ENCODE results near the gene TJP3.

The TJP3 gene

GRCh38 chr19:3766520-3766919, 58.3 kb downstream of the TJP3 start:
- DNase-seq (ENCODE audit: low read depth in 2 of 3, low spot score in 1 of 3), result no peak

DNA sequence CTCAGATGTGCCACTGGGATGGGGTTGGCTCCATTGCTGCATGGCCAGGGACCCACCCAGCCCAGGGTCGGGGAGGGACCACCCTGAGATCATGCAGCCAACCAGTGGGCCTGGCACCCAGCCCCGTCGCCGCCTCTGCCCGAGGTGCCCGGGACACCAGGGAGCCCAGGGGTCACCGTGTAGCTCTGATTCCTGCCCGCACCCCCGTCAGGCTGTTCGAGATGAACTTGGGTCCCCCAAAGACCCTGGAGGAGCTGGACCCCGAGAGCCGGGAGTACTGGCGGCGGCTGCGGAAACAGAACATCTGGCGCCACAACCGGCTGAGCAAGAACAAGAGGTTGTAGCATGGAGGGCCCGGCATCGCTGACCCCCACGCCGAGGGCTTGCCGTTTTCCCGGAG, 58.9 kb downstream of the TJP3 start:
- no peak for DNase-seq (ENCODE audit: low read depth in 2 of 3, low spot score in 1 of 3)

DNA sequence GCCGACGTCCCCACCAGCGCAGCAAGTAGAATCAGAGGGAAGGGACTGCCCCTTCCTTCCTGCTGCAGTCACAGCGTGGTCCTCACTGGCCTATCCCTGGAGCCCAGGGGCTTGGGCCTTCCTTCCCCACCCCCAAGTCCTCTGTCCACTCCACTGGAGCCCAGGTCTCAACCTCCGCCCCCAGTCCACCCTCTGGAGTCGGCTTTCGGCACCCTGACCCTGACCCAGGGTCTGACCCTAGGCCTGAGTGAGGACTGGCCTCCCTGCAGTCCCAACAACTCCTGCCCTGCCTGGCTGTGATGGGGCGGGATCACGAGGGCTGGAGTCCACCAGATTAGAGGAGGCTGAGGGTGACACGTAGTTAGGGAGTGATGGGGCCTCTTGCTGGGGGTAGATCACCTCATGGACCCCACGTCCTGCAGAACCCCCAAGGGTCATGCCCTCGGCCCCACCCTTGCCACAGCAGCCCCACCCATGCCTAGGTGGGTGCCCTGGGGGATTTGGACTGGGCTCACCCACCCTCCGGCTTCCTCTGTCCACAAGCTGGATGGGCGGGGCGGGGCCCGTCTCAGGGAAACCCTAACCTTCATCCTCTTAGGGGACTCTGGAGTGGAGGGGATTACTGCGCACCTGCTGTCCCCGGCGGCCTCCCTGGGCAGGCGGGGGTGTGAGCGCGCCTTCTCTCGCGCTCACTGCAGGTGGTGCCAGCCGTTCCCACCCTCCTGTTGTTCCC, 60.0 kb downstream of the TJP3 start:
- DNase-seq (ENCODE audit: low read depth in 2 of 3, low spot score in 1 of 3), result no peak

GRCh38 chr19:3768748-3769099, 60.5 kb downstream of the TJP3 start:
- no peak for DNase-seq (ENCODE audit: low read depth in 2 of 3, low spot score in 1 of 3)

DNA sequence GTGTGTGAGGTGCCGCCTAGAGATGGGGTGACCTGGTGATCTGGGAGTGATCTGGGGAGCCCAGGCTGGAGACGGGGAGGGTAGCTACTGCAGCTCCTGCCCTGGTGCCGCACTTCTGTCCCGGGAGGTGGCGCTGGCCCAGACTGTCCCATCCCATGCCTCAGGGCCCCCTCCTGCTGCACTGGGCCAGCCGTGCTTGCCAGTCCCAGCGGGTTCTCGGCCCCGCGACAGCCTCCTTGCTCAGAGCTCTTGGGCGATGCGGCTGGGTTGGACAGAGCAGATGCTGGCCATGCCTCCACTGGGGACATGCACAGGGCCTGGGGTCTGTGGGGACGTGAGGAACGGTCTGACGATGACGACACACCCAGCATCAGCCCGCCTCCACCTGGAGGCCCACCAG, 61.3 kb downstream of the TJP3 start:
- DNase-seq (ENCODE audit: low read depth in 2 of 3, low spot score in 1 of 3), result no peak

DNA sequence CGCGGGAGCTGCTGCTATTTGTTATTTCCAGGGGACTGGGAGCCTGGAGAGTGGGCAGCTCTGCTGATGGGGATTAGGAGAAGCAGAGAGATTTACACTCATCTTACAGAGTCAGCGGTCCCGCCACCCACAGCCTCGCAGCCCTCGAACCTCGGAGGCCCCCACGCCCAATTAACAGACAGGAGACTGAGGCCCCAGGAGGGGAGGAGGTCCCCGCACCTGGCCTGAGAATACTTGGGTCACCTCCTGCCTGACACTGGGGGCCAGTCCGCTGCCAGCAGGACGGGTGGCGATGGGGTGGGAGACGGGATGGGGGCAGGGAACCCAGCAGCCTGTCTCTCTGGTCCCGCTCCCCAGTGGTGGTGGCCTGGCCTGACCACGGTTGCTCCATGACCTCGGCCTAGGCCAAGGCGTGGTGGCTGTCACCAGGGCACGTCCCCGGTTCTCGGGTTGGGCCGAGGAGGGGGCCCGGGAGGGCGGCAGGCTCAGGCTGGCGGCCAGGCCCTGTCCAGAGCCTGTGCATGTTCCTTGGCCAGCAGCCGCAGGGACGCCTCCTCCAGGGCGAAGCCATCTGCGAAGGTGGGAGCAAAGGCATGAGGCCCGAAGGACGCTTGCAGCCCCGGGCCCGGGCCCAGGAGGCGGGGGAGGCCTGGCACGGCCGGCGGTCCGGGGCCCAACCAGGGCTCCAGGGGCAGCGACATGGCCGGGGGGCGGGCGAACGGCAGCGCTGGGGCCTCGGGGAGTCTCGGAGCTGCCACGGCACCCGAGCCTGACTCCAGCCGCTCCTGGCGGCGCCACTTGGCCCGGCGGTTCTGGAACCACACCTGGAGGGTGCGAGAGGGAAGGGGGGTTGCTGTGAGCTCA, 62.2 kb downstream of the TJP3 start:
- DNase-seq (ENCODE audit: low read depth in 2 of 3, low spot score in 1 of 3), result no peak

GRCh38 chr19:3771000-3771905, 63.1 kb downstream of the TJP3 start:
- no peak for DNase-seq (ENCODE audit: low read depth in 2 of 3, low spot score in 1 of 3)

DNA sequence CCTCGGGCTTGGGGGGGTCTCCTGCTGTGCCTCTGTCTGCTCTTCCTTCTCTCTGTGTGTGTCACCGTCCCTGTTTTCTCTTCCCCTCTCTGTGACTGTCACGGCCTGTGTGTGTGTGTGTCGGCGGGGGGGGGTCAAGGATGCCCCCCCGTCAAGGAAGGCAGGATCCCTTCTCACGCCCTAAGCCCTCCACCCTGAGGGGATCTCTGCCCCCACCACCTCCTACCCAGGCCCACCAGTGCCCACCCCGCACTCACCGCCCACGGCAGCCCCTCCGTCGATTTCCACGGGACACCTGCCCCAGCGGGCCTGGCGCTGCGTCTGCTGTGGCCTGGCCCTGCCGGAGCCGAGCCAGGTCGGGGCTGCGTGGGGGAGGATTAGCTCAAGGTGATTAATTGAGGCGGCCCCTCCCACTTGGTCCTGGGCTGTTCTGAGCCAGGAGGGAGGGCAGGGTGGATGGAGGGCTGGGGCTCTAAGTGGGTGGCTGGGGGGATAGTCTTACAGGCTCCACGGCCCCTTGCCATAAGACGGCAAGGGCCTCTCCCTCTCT, 63.8 kb downstream of the TJP3 start, which contains the start of gene RAX2:
Gene RAX2, minus strand, starts transcription at position 323 of the 550 bp plus-strand sequence. CDS start 486 bp downstream, outside the sequence.
- DNase-seq (ENCODE audit: low read depth in 2 of 3, low spot score in 1 of 3), result no peak

DNA sequence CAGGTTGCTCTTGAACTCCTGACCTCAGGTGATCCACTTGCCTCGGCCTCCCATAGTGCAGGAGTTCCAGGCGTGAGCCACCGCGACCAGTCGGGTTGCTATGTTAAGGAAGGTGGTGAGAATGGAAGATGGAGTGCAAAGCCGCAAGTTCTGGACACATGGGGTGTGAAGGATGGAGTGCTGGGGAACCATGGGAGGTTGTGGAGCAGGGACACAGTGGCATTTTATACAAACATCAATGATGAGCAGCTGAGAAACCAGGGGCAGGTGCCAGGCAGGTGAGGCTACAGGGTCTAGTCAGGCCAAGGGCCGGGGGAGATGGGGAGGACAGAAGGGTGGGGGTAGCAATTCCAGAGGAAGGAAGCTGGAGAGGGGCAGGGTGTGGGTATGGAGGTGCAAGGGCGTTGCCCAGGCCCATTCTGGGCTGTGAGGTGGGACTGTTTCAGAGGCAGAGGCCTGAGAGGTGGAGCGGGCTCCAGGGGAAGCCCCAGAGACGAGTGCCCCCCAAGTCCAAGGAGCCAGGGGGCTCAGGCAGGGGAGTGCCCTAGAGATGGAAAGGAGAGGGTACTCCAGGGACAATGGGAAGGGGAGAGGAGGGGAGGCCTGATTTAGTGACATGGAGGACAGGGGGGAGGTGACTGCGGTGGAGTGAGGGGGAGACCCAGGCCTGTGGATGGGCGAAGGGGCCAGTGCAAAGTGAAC, 65.8 kb downstream of the TJP3 start:
- no peak for DNase-seq (ENCODE audit: low read depth in 2 of 3, low spot score in 1 of 3)

DNA sequence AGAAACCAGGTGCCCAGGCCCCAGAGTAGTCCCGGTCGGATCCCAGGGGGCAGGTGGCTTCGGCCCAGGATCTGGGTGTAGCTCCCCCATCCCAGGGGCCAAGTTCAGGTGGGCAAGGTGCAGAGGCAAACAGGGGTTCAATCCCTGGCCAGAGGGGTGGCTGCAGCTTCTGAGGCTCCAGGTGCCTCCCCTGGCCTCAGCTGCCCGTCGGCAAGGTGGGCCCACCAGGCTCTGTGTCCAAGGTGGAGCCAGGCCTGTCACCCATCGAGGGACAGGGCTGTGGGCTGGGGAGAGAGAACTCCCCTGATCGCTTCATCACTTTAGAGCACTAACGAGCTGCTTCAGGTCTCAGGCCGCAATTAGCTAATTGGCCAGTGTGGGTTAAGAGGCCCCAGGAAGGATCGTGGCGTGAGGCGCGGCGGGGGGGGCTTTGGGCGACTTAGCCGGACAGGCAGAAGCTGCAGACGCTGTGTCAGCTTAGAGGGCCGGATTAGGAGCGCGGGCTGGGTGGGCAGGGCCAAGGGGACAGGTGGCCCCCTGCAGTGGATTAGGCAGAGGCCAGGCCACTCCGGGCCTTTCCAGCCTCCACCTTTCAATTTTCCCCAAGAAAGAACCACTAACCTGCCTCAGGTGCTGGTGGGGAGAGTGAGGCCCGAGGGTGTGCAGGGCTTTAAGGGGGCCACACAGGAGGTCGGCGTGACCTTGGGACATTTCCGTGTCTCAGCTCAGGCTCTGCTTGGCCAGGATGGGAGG, 66.6 kb downstream of the TJP3 start:
- DNase-seq (ENCODE audit: low read depth in 2 of 3, low spot score in 1 of 3), result no peak

DNA sequence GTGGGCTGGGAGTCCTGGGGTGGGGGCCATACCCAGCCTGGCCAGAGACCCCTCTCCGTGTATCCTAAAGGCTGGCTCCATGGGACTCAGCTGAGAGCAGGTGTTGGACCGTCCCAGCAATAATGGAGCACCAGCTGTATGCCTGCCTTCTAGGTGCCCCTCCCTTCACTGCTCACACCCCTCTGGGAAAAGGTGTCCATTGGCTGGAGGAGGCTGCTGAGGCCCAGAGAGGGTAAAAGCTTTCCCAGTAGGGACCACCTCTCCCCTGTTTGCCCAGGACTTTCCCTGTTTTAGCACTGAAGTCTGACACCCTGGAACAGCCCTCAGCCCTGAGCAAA, 67.2 kb downstream of the TJP3 start:
- DNase-seq (ENCODE audit: low read depth in 2 of 3, low spot score in 1 of 3), result no peak

- DNase-seq (ENCODE audit: low read depth in 2 of 3, low spot score in 1 of 3), result no peak
Measured at GRCh38 chr19:3775831-3776230, 67.6 kb downstream of the TJP3 start.

GRCh38 chr19:3776479-3777040, 68.4 kb downstream of the TJP3 start:
- no peak for DNase-seq (ENCODE audit: low read depth in 2 of 3, low spot score in 1 of 3)

- DNase-seq (ENCODE audit: low read depth in 2 of 3, low spot score in 1 of 3), result no peak
Measured at GRCh38 chr19:3778104-3778867, 70.1 kb downstream of the TJP3 start.

DNA sequence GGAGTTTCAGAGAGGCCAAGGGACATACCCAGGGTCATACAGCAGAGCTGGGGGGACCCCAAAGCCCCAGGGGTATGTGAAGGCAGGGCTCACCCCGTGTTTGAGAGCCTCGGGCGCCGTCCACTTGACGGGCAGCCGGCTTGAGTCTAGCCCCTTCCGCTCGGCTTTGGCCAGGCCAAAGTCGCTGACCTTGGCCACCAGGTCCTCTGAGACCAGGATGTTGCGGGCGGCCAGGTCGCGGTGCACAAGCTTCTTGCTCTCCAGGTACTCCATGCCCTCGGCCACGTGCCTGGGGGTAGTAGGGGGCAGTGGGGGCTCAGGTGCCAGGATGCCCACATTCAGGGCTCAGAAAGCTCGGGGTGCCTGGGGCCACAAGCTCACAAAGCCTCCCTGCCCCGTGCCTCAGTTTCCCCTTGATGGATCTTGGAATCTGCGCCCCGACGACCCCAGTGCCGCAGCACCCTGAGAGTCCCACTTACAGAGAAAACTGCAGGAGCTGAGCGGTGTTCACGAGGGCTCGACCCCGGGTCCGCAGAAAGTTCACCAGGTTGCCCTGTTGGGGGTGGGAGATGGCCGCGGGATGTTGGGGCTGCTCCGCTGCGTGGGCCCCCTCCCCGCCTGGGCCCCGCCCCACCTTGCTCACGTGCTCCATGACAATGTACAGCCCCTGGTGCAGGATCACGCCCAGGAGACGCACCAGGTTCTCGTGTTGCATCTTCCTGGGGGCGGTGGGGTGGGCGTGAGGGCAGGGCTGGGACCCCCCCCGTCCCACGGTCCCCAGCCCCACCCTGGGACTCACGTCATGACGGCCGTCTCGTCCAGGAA, 70.9 kb downstream of the TJP3 start:
- DNase-seq (ENCODE audit: low read depth in 2 of 3, low spot score in 1 of 3), result no peak

DNA sequence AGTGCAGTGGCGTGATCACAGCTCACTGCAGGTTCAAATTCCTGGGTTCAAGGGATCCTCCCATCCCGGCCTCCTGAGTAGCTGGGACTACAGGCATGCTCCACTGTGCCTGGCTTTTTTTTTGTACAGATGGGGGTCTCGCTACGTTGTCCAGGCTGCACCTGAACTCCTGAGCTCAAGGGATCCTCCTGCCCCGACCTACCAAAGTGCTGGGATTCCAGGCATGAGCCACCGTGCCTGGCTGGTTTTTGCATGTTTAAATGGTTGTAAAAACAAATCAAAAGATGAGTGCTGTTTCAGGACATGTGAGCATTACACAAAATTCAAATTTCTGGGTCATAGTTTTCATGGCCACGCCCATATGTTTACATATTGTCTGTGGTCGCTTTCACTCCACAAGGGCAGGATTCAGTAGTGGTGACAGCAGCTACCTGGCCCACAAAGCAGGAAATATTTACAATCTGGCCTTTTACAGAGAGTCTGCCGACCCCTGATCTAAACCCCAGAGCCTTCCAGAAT, 72.7 kb downstream of the TJP3 start:
- no peak for DNase-seq (ENCODE audit: low read depth in 2 of 3, low spot score in 1 of 3)

DNA sequence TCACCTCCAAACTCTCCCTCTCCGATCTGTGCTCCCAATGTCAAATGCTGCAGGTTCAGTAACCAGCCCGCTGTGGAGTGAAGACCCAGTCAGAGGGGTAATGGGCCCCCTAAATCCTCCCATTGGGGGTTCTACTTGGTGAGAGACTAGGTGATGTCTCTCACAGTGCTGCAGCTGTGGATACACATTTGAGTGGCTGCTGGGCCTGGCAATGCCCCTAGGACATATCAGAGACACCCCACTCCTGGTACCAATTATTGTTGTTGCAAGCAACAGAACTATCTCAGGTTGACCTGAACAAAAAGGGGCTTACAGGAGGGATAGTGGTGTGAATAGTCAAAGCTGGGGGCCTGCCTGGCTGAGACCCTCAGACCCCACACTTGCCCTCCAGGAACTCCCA, 73.4 kb downstream of the TJP3 start:
- no peak for DNase-seq (ENCODE audit: low read depth in 2 of 3, low spot score in 1 of 3)

GRCh38 chr19:3782330-3782729, 74.1 kb downstream of the TJP3 start:
- DNase-seq (ENCODE audit: low read depth in 2 of 3, low spot score in 1 of 3), result no peak

All from stimulated activated CD4-positive, alpha-beta T cell treated with anti-CD3 and anti-CD28 coated beads, Interleukin-12 subunit alpha, Interleukin-12 subunit beta, amount 100 ng/mL, for 48 hours (primary cell).